ENCODE results near the gene ALK. TPM values are rescaled to one million over a fixed set of nuclear protein-coding genes. Genes with fewer than 3 reads are reported as not detected.

ALK gene
- total RNA-seq, 2 experiments from 2014 or later, result not detected

DNA sequence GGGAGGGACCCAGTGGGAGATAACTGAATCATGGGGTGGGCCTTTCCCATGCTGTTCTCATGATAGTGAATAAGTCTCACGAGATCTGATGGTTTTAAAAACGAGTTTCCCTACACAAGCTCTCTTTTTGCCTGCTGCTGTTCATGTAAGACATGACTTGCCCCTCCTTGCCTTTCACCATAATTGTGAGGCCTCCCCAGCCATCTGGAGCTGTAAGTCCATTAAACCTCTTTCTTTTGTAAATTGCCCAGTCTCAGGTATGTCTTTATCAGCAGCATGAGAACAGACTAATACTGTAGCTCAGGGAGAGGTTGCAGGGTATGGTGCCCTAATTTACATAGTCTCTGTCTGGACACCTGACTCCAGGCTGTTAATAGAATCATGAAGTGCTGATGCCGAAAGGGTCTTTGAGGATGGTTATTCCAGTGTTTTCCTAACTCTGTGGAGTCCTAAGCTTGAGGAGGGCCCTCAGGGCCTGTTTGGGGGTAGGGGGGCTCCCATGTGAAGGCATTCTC lies 343.2 kb downstream of the ALK start:
- Mint-ChIP-seq H3K27me3 (no peaks in the 10 kb centered on the region), H3K4me1 (no peaks in the 10 kb centered on the region), H3K9me3 (no peaks in the 10 kb centered on the region), H3K4me3 (no peak overlapping the region), H3K36me3 (no peaks in the 10 kb centered on the region), H3K27ac (no peak overlapping the region)
- DNase-seq (no peak), ATAC-seq (ENCODE audit: low read depth) (no peak)
- POLR2A ChIA-PET, result no interaction called here

DNA sequence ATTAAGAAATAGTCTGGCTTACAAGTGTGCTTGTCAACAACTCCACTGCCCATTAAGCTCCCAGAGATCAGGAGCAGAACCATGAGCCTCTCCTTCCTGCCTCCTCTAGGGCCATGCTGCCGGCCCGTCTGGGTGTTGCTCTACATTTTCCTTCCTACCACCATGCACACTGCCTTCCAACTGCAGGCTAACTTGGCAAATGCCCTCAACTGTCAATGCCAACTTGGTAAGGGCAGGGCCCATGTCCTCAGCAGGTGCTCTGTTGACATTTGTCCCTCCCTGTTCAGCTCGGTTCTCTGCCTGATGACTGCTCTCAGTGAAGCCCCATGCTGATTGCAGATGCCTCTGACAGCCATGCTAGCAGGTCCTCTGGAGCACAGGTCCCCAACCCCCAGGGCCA lies 345.2 kb downstream of the ALK start:
- POLR2A ChIA-PET, result no interaction called here
- DNase-seq, result no peak
- Mint-ChIP-seq H3K27me3 (no peaks in the 10 kb centered on the region), H3K9me3 (no peaks in the 10 kb centered on the region), H3K27ac (no peak overlapping the region), H3K36me3 (no peaks in the 10 kb centered on the region), H3K4me3 (no peak overlapping the region), H3K4me1 (no peaks in the 10 kb centered on the region)
- no peak for ATAC-seq (ENCODE audit: low read depth)

DNA sequence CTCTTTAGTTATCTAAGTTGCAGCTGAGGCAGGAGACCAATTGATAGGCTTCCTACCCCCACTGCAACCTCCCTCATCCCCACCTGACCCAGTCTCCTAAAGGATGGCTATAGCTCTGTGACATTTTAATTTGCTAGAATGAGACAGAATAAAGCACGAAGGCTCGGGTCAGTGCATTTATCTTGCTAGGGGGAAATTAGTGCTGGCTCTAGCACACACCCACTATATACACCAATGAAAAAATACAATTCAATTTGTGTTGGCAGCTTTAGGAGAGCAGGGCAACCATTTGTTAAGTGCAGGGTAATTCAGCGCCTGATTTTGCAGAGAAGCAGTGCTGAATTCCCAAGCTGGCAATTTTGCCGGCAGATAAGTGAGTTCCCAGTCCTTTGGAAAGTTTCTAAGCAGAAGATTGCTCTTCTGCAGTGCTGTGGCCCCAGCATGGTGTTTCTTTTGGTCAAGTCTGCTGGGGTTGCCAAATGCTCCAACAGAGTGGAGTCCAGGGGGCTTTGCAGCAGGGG lies 346.0 kb downstream of the ALK start:
- no peaks in the 10 kb centered on the region for H3K27me3 Mint-ChIP-seq
- H3K27ac Mint-ChIP-seq, result no peak overlapping the region
- H3K4me1 Mint-ChIP-seq, result no peaks in the 10 kb centered on the region
- no peaks in the 10 kb centered on the region for H3K9me3 Mint-ChIP-seq
- H3K4me3 Mint-ChIP-seq, result no peak overlapping the region
- no peak for ATAC-seq (ENCODE audit: low read depth)
- H3K36me3 Mint-ChIP-seq, result no peaks in the 10 kb centered on the region
- no peak for DNase-seq
- POLR2A ChIA-PET, result no interaction called here

DNA sequence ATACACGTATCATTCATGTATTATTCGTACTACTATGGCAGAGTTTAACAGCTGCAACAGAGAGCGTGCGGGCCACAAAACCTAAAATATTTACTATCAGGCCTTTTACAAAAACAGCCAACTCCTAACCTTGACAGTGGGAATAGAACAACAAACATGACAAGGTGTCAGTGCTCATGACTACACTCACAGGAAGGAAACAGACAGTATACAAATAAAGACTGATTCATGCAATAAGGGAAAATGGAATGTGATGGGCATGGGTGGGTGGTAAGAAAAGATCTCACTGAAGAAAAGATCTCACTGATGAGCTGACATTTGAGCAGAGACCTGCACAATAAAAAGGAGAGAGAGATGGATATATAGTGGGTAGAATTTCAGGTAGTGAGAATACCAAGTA lies 347.8 kb downstream of the ALK start:
- H3K4me3 Mint-ChIP-seq, result no peak overlapping the region
- H3K27ac Mint-ChIP-seq, result no peak overlapping the region
- POLR2A ChIA-PET, result no interaction called here
- no peaks in the 10 kb centered on the region for H3K4me1 Mint-ChIP-seq
- no peaks in the 10 kb centered on the region for H3K36me3 Mint-ChIP-seq
- ATAC-seq (ENCODE audit: low read depth) (no peak), DNase-seq (no peak)
- no peaks in the 10 kb centered on the region for H3K27me3 Mint-ChIP-seq
- H3K9me3 Mint-ChIP-seq, result no peaks in the 10 kb centered on the region

DNA sequence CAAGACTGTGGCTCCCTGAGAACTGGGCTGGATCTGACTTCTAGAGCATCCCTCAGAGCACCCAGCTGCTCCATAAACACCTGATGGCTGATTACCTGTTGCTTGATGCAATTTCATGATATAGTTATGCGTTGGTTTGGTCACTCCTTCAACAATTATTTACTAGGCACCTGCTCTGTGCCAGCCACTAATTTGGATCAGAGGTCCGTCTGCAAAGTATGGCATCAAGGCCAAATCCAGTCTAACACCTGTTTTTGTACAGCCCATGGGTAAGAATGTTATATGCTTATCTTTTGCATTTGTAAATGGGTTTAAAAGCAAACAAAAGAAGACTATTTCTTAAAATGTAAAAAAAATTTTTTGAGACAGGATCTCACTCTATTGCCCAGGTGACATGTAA lies 348.2 kb downstream of the ALK start:
- ATAC-seq (ENCODE audit: low read depth), result no peak
- no peak overlapping the region for H3K4me3 Mint-ChIP-seq
- DNase-seq, result no peak
- no peaks in the 10 kb centered on the region for H3K4me1 Mint-ChIP-seq
- no peaks in the 10 kb centered on the region for H3K9me3 Mint-ChIP-seq
- H3K27ac Mint-ChIP-seq, result no peak overlapping the region
- H3K36me3 Mint-ChIP-seq, result no peaks in the 10 kb centered on the region
- POLR2A ChIA-PET, result no interaction called here
- no peaks in the 10 kb centered on the region for H3K27me3 Mint-ChIP-seq

DNA sequence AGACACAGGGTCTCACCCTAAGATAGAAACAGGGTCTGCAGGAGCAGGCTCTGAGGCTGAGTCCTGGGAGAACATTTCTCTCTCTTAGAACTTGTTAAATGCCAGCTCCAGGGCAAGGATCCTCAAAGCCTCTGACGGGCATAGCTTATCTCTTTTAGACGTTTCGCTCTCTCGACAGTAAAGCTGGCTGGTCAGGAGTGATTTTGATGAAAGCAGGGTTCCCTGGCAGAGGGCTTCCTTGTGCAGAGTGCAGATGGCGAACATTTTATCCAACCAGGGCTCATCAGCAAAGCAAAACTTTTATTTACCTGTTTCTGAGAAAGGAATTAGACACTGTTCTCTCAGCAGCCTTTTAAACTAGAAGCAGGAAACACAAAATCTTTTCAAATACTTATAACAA lies 350.8 kb downstream of the ALK start:
- POLR2A ChIA-PET, result no interaction called here
- no peaks in the 10 kb centered on the region for H3K9me3 Mint-ChIP-seq
- no peaks in the 10 kb centered on the region for H3K36me3 Mint-ChIP-seq
- H3K27me3 Mint-ChIP-seq, result no peaks in the 10 kb centered on the region
- no peak overlapping the region for H3K27ac Mint-ChIP-seq
- DNase-seq, result no peak
- no peak for ATAC-seq (ENCODE audit: low read depth)
- H3K4me3 Mint-ChIP-seq, result no peak overlapping the region
- no peaks in the 10 kb centered on the region for H3K4me1 Mint-ChIP-seq

DNA sequence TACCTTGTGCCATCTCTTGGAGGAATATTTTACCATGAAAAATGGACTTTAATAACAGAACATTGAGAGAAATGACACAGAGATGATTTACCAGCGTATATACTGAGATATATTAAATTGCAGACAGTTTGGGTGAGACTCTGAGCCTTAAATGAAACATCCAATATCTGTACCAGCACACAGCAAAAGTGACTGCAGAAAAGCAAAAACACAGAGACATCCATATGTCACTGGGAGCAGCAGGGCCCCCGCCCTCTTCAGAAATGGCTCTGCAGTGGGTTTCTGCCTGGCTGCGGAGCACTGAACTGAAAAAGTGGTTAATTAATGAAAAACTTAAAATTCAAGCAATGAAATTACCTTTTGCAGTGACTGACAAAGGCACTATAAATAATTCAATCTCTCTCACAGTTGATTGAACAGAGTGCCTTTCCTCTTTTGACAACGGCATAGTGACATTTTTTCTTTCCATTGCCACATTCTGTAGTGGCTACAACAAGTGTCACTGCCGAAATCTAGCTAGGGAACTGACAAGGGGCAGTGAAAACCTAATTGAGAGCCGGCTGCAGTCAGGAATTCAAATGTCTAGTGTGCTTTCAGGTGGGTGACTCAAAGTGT lies 353.4 kb downstream of the ALK start:
- POLR2A ChIA-PET, result no interaction called here
- no peaks in the 10 kb centered on the region for H3K36me3 Mint-ChIP-seq
- no peak overlapping the region for H3K27ac Mint-ChIP-seq
- no peak for ATAC-seq (ENCODE audit: low read depth)
- no peak for DNase-seq
- no peak overlapping the region for H3K4me3 Mint-ChIP-seq
- no peaks in the 10 kb centered on the region for H3K27me3 Mint-ChIP-seq
- no peaks in the 10 kb centered on the region for H3K9me3 Mint-ChIP-seq
- H3K4me1 Mint-ChIP-seq, result no peaks in the 10 kb centered on the region

DNA sequence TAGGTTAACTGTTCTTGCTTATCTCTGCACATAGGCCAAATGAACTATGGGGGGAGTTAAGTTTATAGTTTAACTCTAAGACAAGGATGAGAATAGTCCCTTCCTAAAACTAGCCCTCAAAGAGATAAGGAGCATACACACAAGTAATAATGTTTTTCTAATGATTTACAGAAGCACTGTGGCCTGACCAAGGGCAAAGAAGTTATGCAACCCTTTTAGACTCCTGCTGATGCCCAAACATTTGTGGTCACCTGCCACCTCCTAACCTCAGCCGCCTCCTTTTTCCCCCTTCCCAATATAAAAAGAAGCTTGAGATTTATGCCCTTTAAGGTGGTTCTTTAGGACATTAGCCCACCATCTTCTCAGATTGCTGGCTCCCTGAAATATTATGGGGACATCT lies 357.7 kb downstream of the ALK start:
- DNase-seq (no peak), ATAC-seq (ENCODE audit: low read depth) (no peak)
- H3K36me3 Mint-ChIP-seq, result no peaks in the 10 kb centered on the region
- no peaks in the 10 kb centered on the region for H3K4me1 Mint-ChIP-seq
- no peak overlapping the region for H3K4me3 Mint-ChIP-seq
- no peaks in the 10 kb centered on the region for H3K27me3 Mint-ChIP-seq
- no peak overlapping the region for H3K27ac Mint-ChIP-seq
- H3K9me3 Mint-ChIP-seq, result no peaks in the 10 kb centered on the region
- POLR2A ChIA-PET, result no interaction called here

DNA sequence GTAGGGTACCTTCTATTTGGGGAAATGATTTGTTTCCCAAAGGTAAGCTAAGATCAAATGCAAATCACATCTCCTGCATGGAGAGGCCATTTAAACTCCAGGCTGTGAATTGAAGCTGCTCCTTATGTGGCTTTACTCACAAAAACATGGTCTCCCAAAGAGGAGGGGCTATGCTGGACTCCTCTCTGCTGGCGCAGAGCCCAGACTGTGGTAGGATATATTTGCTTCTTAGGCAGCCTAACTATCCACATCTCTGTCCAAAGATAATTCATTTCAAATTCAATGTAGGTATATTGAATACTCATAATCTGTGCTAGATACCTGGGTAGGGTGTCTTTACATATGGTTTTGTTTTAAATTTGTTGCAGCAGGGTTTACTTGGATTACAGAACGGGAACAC lies 358.5 kb downstream of the ALK start:
- Mint-ChIP-seq H3K9me3 (no peaks in the 10 kb centered on the region), H3K27ac (no peak overlapping the region), H3K4me1 (no peaks in the 10 kb centered on the region), H3K4me3 (no peak overlapping the region), H3K27me3 (no peaks in the 10 kb centered on the region), H3K36me3 (no peaks in the 10 kb centered on the region)
- DNase-seq (no peak), ATAC-seq (ENCODE audit: low read depth) (no peak)
- POLR2A ChIA-PET, result no interaction called here

DNA sequence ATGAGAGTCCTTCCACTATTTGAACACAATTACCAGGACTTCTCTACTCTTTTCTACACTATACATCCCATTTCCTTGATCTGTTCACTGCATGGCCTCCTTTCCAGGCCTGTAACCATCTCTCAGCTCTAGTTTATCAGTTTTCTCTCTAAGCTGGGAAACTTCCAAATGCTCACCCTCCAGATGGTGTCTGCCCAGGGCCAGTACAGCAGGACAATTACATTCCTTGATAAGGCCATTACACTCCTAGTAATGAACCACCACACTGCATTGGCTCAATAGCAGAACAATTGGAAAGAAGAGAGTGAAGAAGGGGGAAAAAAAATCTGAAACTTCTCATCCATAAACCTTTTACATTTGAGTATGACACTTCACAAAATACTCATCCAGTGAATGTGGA lies 359.1 kb downstream of the ALK start:
- Mint-ChIP-seq H3K36me3 (no peaks in the 10 kb centered on the region), H3K27me3 (peaks cover under 1% of the 10 kb centered on the region), H3K27ac (no peak overlapping the region), H3K4me1 (no peaks in the 10 kb centered on the region), H3K4me3 (no peak overlapping the region), H3K9me3 (no peaks in the 10 kb centered on the region)
- POLR2A ChIA-PET, result no interaction called here
- no peak for ATAC-seq (ENCODE audit: low read depth)
- DNase-seq, result no peak

DNA sequence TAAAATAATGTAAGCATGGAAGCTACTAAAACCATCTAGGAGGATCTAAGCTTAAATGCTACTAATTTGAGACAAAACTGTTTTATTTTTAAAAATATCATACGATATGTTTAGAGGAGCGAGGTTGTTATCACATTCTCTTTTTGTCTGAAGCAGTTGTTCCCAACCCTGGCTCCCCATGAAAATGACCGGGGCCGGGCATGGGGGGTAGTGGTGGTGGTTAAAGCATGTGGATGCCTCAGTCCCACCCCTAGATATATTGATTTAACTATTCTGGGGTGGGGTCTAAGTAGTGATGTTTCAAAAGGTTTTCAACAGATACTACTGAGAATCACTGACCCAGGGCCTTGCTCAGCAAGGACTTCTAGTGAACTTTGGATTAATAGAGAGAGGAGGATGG lies 359.8 kb downstream of the ALK start:
- POLR2A ChIA-PET, result no interaction called here

DNA sequence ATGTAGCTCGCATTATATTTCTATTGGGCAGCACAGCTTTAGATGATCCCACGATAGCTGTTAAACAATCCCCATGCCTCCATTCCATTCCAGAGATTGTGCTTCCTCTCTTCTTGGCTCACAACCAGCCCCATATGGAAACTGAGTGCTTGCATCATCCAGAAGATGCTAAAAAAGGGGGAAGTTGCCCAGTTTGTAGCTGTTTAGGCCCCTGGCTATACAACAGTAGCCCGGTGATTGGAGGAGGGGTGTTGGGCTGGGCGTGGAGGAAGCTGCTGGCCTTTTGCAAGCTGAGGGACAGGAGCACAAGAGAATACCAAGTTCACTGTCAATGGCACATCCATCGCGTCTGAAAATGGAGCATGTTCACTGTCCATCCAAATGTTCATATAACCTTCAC lies 360.2 kb downstream of the ALK start:
- no peaks in the 10 kb centered on the region for H3K4me1 Mint-ChIP-seq
- no peaks in the 10 kb centered on the region for H3K36me3 Mint-ChIP-seq
- ATAC-seq (ENCODE audit: low read depth) (no peak), DNase-seq (no peak)
- no peaks in the 10 kb centered on the region for H3K9me3 Mint-ChIP-seq
- no peak overlapping the region for H3K27ac Mint-ChIP-seq
- H3K4me3 Mint-ChIP-seq, result no peak overlapping the region
- peaks cover 3% of the 10 kb centered on the region for H3K27me3 Mint-ChIP-seq
- POLR2A ChIA-PET, result no interaction called here

More for the DNA sequence above, 359.8 kb downstream of the ALK start:
- no peaks in the 10 kb centered on the region for H3K4me1 Mint-ChIP-seq
- DNase-seq (no peak), ATAC-seq (ENCODE audit: low read depth) (no peak)
- no peaks in the 10 kb centered on the region for H3K36me3 Mint-ChIP-seq
- H3K27me3 Mint-ChIP-seq, result peaks cover 3% of the 10 kb centered on the region
- H3K27ac Mint-ChIP-seq, result no peak overlapping the region
- H3K9me3 Mint-ChIP-seq, result no peaks in the 10 kb centered on the region
- no peak overlapping the region for H3K4me3 Mint-ChIP-seq

DNA sequence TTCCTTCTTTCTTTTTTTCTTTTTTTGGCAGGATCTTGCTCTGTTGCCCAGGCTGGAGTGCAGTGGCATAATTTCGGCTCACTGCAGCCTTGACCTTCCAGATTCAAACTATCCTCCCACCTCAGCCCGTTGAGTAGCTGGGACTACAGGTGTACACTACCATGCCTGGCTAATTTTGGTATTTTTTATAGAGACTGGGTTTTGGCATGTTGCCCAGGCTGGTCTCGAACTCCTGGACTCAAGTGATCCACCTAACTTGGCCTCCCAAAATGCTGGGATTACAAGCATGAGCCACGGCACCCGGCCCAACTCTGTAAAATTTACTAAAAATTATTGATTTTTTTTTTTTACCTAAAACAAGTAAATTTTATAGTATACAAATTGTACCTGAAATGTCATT lies 360.8 kb downstream of the ALK start:
- no peaks in the 10 kb centered on the region for H3K9me3 Mint-ChIP-seq
- no peak for ATAC-seq (ENCODE audit: low read depth)
- no peak overlapping the region for H3K27ac Mint-ChIP-seq
- POLR2A ChIA-PET, result no interaction called here
- H3K4me3 Mint-ChIP-seq, result no peak overlapping the region
- H3K4me1 Mint-ChIP-seq, result no peaks in the 10 kb centered on the region
- DNase-seq, result no peak
- peaks cover 3% of the 10 kb centered on the region for H3K27me3 Mint-ChIP-seq
- no peaks in the 10 kb centered on the region for H3K36me3 Mint-ChIP-seq

DNA sequence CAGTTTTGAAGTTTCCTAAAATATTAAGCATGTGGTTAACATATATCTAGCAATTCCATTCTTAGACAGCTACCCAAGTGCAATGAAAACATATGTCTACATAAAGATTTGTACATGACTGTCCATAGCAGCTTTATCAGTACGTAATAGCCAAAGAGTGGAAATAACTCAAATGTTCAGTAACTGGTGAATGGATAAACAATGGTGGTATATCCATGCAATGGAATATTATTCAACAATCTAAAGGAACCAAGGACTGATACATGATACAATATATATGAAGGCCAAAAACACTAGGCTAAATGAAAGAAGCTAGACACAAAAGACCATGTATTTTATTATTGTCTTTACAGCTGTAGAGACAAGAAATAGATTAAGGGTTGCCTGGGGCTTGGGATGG lies 361.4 kb downstream of the ALK start:
- DNase-seq (no peak), ATAC-seq (ENCODE audit: low read depth) (no peak)
- Mint-ChIP-seq H3K9me3 (no peaks in the 10 kb centered on the region), H3K4me1 (no peaks in the 10 kb centered on the region), H3K27ac (no peak overlapping the region), H3K4me3 (no peak overlapping the region), H3K27me3 (peaks cover 3% of the 10 kb centered on the region), H3K36me3 (no peaks in the 10 kb centered on the region)
- POLR2A ChIA-PET, result no interaction called here

DNA sequence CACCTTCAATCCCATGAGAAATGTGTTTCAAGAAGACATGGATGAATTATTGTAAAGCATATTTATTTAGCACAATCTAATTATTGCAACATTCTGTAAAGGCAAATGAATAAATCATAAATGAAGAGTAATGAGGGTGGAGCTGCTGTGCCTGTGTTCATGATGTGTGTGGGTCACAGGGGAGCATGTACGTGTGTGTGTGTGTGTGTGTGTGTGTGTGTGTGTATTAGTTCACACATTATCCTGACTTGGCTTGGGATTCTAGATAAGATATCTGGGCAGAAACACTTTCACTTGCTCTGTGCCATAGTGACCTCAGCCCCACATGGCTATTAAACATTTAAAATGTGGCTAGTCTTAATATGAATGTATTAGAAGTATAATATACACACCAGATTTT lies 361.8 kb downstream of the ALK start:
- no peaks in the 10 kb centered on the region for H3K4me1 Mint-ChIP-seq
- H3K9me3 Mint-ChIP-seq, result no peaks in the 10 kb centered on the region

More for the DNA sequence above, 361.8 kb downstream of the ALK start:
- ATAC-seq (ENCODE audit: low read depth) (no peak), DNase-seq (no peak)
- POLR2A ChIA-PET, result no interaction called here
- Mint-ChIP-seq H3K27me3 (peaks cover 3% of the 10 kb centered on the region), H3K27ac (no peak overlapping the region), H3K36me3 (no peaks in the 10 kb centered on the region), H3K4me3 (no peak overlapping the region)
